GM19438 (cell line): ENCODE data around the gene MOBP.

Experiments used
- ATAC-seq: cut with Tn5 transposase; IDR thresholded peaks from one replicate; pipeline ENCODE4 v1.9.1; 2021; ENCODE audit warnings: low read depth; ENCODE audit not compliant: unreplicated experiment

Gene MOBP

DNA sequence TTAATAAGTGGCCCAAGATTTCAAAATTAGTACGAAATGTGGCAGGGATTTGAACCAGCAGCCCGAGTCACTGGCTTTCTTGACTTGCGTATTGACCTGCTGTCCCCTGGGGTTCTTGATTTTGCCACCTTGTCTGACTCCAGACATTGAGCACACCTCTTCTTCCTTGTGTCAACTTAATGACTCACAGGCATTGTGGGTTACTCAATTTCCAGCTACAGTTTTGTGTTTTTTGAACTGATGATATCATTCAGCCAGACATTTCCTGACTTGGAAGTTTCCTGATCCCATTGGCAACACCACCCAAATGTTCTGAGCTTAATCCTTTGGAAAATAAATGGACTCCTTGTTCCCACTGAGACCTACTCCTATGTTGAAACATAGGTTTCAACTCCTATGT is 64.2 kb downstream of the MOBP start:
- no peak for ATAC-seq

DNA sequence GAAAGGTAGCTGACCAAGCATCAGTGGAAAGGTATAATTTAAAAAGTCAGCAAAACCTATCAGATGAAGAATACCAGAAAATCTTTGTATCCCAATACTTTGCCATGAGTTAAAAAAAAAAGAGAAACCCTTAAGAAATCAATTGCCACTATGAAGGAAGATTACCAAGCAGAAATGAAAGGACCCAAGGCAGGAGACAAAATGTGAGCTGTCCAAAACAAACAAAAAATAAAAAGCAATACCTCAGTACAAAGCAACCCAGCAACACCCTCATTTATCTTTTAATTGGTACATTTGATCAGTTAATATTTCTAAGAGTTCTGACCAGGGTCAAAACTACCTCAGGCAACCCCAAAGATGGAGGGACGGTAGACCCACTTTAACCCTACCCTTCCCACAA is 65.3 kb downstream of the MOBP start:
- no peak for ATAC-seq

DNA sequence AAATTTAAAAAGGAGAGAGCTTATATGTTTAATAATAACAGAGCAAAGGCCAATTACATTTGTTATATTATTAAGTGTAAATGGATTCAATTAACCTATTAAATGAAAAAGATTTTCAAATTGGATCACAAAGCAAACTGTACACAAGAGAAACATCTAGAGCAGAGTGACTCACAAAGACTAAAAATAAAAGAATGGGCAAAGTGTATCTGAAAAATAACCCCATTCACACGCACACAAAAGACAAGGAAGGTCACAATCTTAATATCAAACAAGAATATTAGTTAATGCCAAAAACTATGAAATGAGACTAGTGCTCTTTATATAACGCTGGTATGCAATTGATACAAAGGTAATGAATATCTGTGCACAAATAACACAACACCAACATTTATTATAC is 65.7 kb downstream of the MOBP start:
- ATAC-seq = no peak

DNA sequence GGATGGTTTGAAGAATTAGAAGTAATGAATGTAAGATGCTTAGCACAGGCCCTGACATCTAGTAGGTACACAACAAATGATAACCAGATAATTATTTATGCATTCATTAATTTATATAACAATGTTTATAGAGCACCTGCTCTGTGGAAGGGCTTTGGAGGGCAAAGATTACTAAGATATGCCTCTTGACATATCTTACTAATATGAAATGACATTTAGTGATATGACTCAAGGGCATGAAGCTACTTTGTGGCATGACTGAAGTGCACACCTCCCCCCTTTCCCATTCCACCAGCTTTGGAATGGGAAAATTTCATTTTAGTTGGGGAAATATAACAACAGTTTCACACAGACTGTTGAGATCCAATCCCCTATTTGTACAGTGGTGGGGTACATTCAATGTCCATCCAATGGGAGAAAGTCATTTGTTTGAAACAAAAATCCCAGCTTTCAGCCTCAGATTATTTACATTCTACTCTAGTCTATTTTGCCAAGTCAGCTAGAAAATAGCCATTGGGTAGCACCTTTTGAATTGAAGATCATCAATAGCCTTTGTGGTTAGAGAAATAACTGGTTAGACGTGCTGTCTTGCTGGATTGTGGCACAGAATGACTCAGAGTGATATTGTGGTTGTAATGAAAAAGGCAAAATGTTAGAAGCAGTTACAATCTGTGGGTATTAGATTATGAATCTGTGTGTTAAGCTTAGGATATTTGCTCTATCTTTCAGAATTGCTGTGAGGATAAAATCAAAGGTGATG is 72.9 kb downstream of the MOBP start:
- no peak for ATAC-seq

DNA sequence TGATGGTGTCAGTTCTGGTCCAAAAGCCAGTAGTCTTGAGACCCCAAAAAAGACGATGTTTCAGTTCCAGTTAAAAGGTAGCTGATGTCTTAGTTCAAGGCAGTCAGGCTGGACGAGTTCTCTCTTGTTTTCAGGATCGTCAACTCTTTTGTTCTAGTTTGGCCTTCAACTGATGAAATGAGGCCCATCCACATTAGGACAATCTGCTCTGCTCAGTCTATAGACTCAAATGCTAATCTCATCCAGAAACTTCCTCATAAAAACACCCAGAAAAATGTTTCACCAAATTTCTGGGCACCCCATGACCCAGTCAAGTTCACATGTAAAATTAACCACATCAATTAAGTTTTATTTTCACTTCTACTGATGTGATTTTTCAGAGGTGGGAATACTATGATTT is 74.0 kb downstream of the MOBP start:
- no peak for ATAC-seq

DNA sequence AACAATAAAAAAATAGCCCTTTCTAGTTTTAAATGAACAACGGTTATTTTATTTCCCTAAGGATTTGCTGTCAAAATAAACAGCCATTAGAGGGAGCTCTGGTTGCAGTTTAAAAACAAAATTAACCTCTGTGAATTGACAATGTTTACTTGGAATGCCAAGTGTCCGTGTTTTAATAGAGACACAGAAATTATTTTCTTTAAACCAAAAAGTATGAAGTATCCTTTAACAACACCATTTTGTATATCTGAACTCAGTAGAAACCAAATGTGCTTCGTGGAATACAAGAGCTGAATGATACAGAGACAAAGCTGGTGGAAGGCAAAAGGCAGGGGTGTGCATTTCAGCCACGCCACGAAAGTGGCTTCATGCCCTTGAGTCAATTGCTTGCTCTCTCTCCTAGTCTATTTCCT is 74.4 kb downstream of the MOBP start:
- no peak for ATAC-seq

DNA sequence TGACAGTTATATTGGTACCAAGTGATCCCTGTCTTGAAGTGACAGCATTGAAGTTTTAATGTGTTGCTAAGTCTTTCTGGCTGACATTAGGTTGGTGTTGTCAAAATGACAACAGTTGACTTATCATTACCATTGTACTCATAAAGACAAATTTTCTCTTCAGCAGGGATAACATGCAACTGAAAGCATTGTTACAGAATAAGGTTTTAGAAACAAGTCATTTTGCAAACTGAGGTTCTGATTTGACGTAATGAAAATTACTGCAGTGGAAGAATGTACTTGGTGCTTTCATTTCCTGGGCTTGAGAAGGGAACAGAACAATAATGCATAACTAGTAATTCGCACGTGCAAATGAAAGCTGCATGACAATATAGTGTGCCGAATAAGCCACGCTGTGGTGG is 75.1 kb downstream of the MOBP start:
- no peak for ATAC-seq

DNA sequence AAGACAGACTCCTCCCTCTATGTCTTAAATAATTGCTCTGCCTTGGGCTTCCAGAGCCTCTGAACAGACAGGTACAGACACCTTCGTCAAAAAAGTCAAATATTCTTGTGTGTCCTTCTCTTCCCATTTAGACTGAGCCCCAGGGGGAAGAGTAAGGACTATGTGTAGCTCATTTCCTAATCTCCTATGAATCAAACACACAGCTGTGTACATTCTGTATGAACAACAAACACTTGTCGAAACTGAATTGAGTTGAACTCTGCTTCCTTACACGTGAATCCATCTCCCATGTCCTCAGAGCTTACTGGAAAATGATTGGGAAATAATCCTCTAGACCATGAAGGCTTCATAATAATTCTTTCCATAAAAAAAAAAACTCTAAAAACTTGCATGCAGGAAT is 80.8 kb downstream of the MOBP start:
- ATAC-seq = no peak

DNA sequence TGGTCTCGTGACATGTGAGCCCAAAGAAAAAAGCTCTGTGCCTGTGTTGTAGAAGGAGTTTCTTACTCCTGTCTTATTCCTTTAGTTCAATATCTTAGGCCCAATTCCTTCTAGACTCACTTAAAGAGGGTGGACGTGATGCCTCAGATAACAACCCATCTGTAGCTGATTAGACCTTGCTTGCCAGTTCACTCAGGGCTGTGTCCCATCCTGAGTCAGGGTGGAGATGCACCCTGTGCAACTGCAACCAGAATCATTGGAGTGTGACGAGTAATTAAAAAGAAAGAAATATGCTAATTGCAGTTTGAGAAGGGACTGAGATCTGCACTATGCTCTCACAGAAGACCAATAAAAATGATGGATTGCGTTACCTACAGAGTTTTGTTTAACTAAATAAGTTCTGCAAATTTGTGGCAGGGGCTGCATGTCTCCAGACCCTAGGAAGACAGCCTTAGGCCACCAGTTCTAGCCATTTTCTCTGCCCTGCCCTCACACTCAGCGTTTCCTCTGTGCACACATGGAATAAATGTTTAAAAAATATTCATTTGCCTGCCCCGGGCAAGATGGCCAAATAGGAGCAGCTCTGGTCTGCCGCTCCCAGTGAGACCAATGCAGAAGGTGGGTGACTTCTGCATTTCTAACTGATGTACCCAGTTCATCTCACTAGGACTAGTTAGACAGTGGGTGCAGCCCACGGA is 83.0 kb downstream of the MOBP start:
- ATAC-seq = no peak
